K562 (cell line): ENCODE data around the gene CRYBB2. TPM values are rescaled to one million over a fixed set of nuclear protein-coding genes. Genes with fewer than 3 reads are reported as not detected.

Experiments used
- ATAC-seq: fragments of 200-7000 bp; cut with Tn5 transposase; 3 replicates; pipeline ENCODE4 v1.9.1; 2020; ENCODE audit warnings: moderate library complexity
- BruUV-seq: library from RNA; stranded (reverse); fragments of 400-500 nt; replicated peaks from 2 replicates; lab custom pipeline; 2021; lab: Mats Ljungman, UMichigan
- CTCF ChIA-PET: fragments of 300-600 bp; formaldehyde crosslinking; extraction: SDS; loops from one replicate; lab custom pipeline; 2021; ENCODE audit warnings: low intra/inter-chr PET ratio; lab: Yijun Ruan, JAX
- POLR2A ChIA-PET: fragments of 300-600, 350-650 bp; sonication (Branson Sonifier 250); formaldehyde crosslinking; extraction: SDS; loops from one replicate; lab custom pipeline; 2021; ENCODE audit warnings: antibody characterized with exemption, inconsistent platforms; lab: Yijun Ruan, JAX
- DNase-seq, 4 experiments: peaks; one replicate each; pipeline versions ENCODE4 v3.0.0 to v3.0.0-alpha.2; 2011 to 2018; ENCODE audit warnings: low spot score in 3 of 4, mixed read lengths in 3 of 4; ENCODE audit errors: extremely low read depth in 1 of 4
- FAIRE-seq: peaks from 2 replicates; lab custom pipeline; 2011; peaks lifted over from hg19 to GRCh38; lab: Jason Lieb, UNC
- H2AFZ ChIP-seq: 2 replicates; pipeline ENCODE4 v1.6.0; 2011; ENCODE audit warnings: low read depth, low read length, control low read depth, inconsistent platforms
- H3K27ac ChIP-seq: fragments of 200-600 bp; 3 replicates; pipeline ENCODE4 v1.8.0; 2011; ENCODE audit warnings: low read depth, mild to moderate bottlenecking, control low read depth, inconsistent platforms, low read length, moderate library complexity, mixed read lengths; ENCODE audit errors: extremely low read depth
- H3K27me3 ChIP-seq, 2 experiments: fragments of 300-600 bp in 1 of 2; 2 replicates in 1 of 2; 3 replicates in 1 of 2; pipeline versions ENCODE4 v1.6.0 to v1.8.0; 2011; ENCODE audit warnings: inconsistent platforms in 2 of 2, low read length in 2 of 2, mild to moderate bottlenecking in 1 of 2, mixed read lengths in 1 of 2, moderate library complexity in 1 of 2; ENCODE audit not compliant: control insufficient read depth in 2 of 2, insufficient read depth in 2 of 2
- H3K36me3 ChIP-seq: fragments of 300-600 bp; 3 replicates; pipeline ENCODE4 v1.8.0; 2011; ENCODE audit warnings: mild to moderate bottlenecking, low read length, inconsistent platforms; ENCODE audit not compliant: control insufficient read depth, insufficient read depth
- H3K4me1 ChIP-seq, 2 experiments: fragments of 200-600 bp in 1 of 2; replicated peaks in 1 of 2; 2 replicates in 1 of 2; 3 replicates in 1 of 2; pipeline versions ENCODE4 v1.5.1 to v1.8.0; 2011; ENCODE audit warnings: inconsistent platforms in 2 of 2, low read length in 2 of 2, mild to moderate bottlenecking in 1 of 2, mixed read lengths in 1 of 2, moderate library complexity in 1 of 2; ENCODE audit not compliant: control insufficient read depth in 2 of 2, insufficient read depth in 2 of 2
- H3K4me2 ChIP-seq: 2 replicates; pipeline ENCODE4 v1.6.1; 2011; ENCODE audit warnings: low read length, control low read depth, inconsistent platforms, mixed read lengths; ENCODE audit not compliant: insufficient read depth
- H3K4me3 ChIP-seq: fragments of 200-600 bp; sonication (generic), shearing (Covaris generic); 2 replicates; pipeline ENCODE4 v1.5.1; 2016; ENCODE audit warnings: control low read depth, inconsistent platforms
- H3K79me2 ChIP-seq: fragments of 200-600 bp; 3 replicates; pipeline ENCODE4 v1.8.0; 2011; ENCODE audit warnings: low read length, inconsistent platforms; ENCODE audit not compliant: control insufficient read depth, insufficient read depth
- H3K9ac ChIP-seq, 2 experiments: 2 replicates each; pipeline versions ENCODE4 v1.6.0 to v1.6.1; 2011; ENCODE audit warnings: low read depth in 2 of 2, low read length in 2 of 2, control low read depth in 1 of 2, inconsistent platforms in 1 of 2, mild to moderate bottlenecking in 1 of 2, mixed read lengths in 1 of 2; ENCODE audit not compliant: insufficient read depth in 1 of 2
- H3K9me1 ChIP-seq: one replicate; pipeline ENCODE4 v1.6.0; 2011; ENCODE audit warnings: inconsistent platforms, mild to moderate bottlenecking, low read length, moderate library complexity; ENCODE audit not compliant: control insufficient read depth, insufficient read depth
- H3K9me3 ChIP-seq: replicated peaks from 2 replicates; pipeline ENCODE4 v1.5.1; 2011; ENCODE audit warnings: low read depth, low read length, inconsistent platforms; ENCODE audit not compliant: control insufficient read depth, insufficient read depth
- H4K20me1 ChIP-seq: replicated peaks from 2 replicates; pipeline ENCODE4 v1.6.1; 2011; ENCODE audit warnings: low read length, inconsistent platforms, mixed read lengths; ENCODE audit not compliant: control insufficient read depth, insufficient read depth
- ARID1B ChIP-seq: fragments of 450-650 bp; IDR thresholded peaks from 2 replicates; pipeline ENCODE4 v1.6.1; 2016; ENCODE audit warnings: antibody characterized with exemption, mild to moderate bottlenecking, inconsistent platforms
- ARID2 ChIP-seq: fragments of 450-650 bp; IDR thresholded peaks from 2 replicates; pipeline ENCODE4 v1.6.1; 2017; ENCODE audit warnings: antibody characterized with exemption, mild to moderate bottlenecking
- ATF1 ChIP-seq, 2 experiments: fragments of 450-650 bp in 1 of 2; IDR thresholded peaks; 2 replicates each; pipeline ENCODE4 v1.6.1; 2016; ENCODE audit warnings: missing compliant biosample characterization in 1 of 2, missing genetic modification characterization in 1 of 2
- CAMTA2 ChIP-seq: fragments of 250-450 bp; sonication (Bioruptor Pico); conservative IDR thresholded peaks from 2 replicates; pipeline ENCODE4 v1.5.1; 2022
- COPS2 ChIP-seq: fragments of 450-650 bp; conservative IDR thresholded peaks from 2 replicates; pipeline ENCODE4 v1.6.1; 2016; ENCODE audit warnings: mild to moderate bottlenecking, moderate library complexity
- EGR1 ChIP-seq: fragments of 450-650 bp; conservative IDR thresholded peaks from 2 replicates; pipeline ENCODE4 v1.6.1; 2017; ENCODE audit warnings: mild to moderate bottlenecking
- FOXO4 ChIP-seq: fragments of 450-650 bp; formaldehyde crosslinking; IDR thresholded peaks from 2 replicates; pipeline ENCODE4 v1.4.0; 2020; ENCODE audit warnings: mild to moderate bottlenecking, moderate library complexity
- MYC ChIP-seq, 2 experiments: fragments of 250-450 bp in 1 of 2; sonication (Bioruptor Pico) in 1 of 2; IDR thresholded peaks; 2 replicates each; pipeline versions ENCODE4 v1.5.1 to v1.6.1; 2012 to 2021; ENCODE audit warnings: low read depth in 2 of 2, borderline replicate concordance in 1 of 2, improper control_type of control experiment in 1 of 2, low read length in 1 of 2, mild to moderate bottlenecking in 1 of 2, moderate library complexity in 1 of 2
- NUFIP1 ChIP-seq: fragments of 450-650 bp; IDR thresholded peaks from 2 replicates; pipeline ENCODE4 v1.6.1; 2018; ENCODE audit not compliant: partially characterized antibody
- SIRT6 ChIP-seq: IDR thresholded peaks from one replicate; pipeline ENCODE4 v1.6.1; 2012; ENCODE audit warnings: low read depth, mild to moderate bottlenecking, control low read depth, inconsistent platforms, low read length, moderate library complexity
- SLC30A9 ChIP-seq: fragments of 250-450 bp; sonication (Bioruptor Pico); IDR thresholded peaks from 2 replicates; pipeline ENCODE4 v1.8.0; 2022; ENCODE audit warnings: mild to moderate bottlenecking, moderate library complexity
- STAT5B ChIP-seq: fragments of 250-450 bp; sonication (Bioruptor Pico); IDR thresholded peaks from 2 replicates; pipeline ENCODE4 v1.8.0; 2021; ENCODE audit warnings: mild to moderate bottlenecking, inconsistent platforms
- SUPT5H ChIP-seq: fragments of 450-650 bp; IDR thresholded peaks from 2 replicates; pipeline ENCODE4 v1.6.1; 2016
- ZNF143 ChIP-seq: sonication (generic); formaldehyde crosslinking; IDR thresholded peaks from 2 replicates; pipeline ENCODE4 v1.9.0; 2022; ENCODE audit warnings: mild to moderate bottlenecking, missing genetic modification reagents
- ZNF384 ChIP-seq: IDR thresholded peaks from 2 replicates; pipeline ENCODE4 v1.6.1; 2012; ENCODE audit warnings: low read depth, low read length, improper control_type of control experiment
- WGBS: fragments of 100-300 bp; shearing (Covaris generic); methylation state at CpG from one replicate; pipeline ENCODE4 v1.1.6; 2016; ENCODE audit warnings: low coverage, mixed read lengths; ENCODE audit not compliant: insufficient coverage; ENCODE audit errors: missing lambda C conversion rate; 5-methylcytosine and 5-hydroxymethylcytosine counted together
- in situ Hi-C: fragments of 300-500 bp; cut with MboI; formaldehyde crosslinking; loops from 4 replicates; pipeline ENCODE4 v1.15.0; 2018; ENCODE audit warnings: inconsistent platforms, mixed read lengths
- intact Hi-C: fragments of 100-400 bp; cut with micrococcal nuclease; formaldehyde crosslinking; loops from 2 replicates; pipeline ENCODE4 v1.14.2; 2022
- polyA plus RNA-seq, 8 experiments: library from polyadenylated mRNA; depleted of rRNA in 4 of 8; stranded (reverse) in 5 of 8; unstranded in 3 of 8; fragments of >200 nt; fragmentation: Nextera tagmentation in 2 of 8; fragmentation: Illumina TruSeq in 1 of 8; extraction: Ambion mirVana in 2 of 8; extraction: Trizol in 1 of 8; gene quantifications; 2 replicates each; pipeline versions ENCODE4 v1.2.1 to v1.2.3, GENCODE V29; 2011 to 2014; ENCODE audit warnings: inconsistent platforms in 1 of 8, missing spikeins in 1 of 8
- total RNA-seq, 7 experiments: library from RNA; depleted of rRNA in 6 of 7; stranded (reverse); fragments of >200 nt in 6 of 7; fragmentation: Illumina TruSeq in 2 of 7; extraction: Trizol in 2 of 7; gene quantifications; 2 replicates each; pipeline versions ENCODE4 v1.2.1 to v1.2.3, GENCODE V29; 2011 to 2021; ENCODE audit warnings: low replicate concordance in 1 of 7
- TF ChIP-seq, protein P1 (sequence below): sonication (generic); IDR thresholded peaks from 2 replicates; pipeline ENCODE4 v1.6.1; 2016

CRYBB2 gene
- total and polyA plus RNA-seq, 9 of the 15 experiments (the other 6 are each of a cell fraction or from before 2014, with no cell fraction given), result not detected

- POLR2A ChIA-PET, result no interaction called here
- Histone ChIP-seq H3K9me3 (no peaks in the 10 kb centered on the region), H3K27ac (no peak overlapping the region), H4K20me1 (no peaks in the 10 kb centered on the region), H3K9me1 (no peaks in the 10 kb centered on the region), H3K4me1 (peaks cover 0 to 5% of the 10 kb centered on the region in 2 experiments; a peak in 1 of 5 replicates), H3K4me3 (no peak overlapping the region), H3K9ac (no peak overlapping the region), H3K79me2 (no peaks in the 10 kb centered on the region), H3K27me3 (no peaks in the 10 kb centered on the region), H3K4me2 (no peak overlapping the region), H2AFZ (no peak overlapping the region), H3K36me3 (no peaks in the 10 kb centered on the region)
- in situ Hi-C loops (loop anchor here (10.0 kb wide), 1 partner anchor 98 kb away; no protein-coding TSS in a partner anchor), intact Hi-C loops (loop anchor here (5.0 to 10.0 kb wide), 2 partner anchors 96 to 468 kb away; no protein-coding TSS in a partner anchor)
- no TSS peak for BruUV-seq
- DNase-seq, result no peak
- CTCF ChIA-PET, result no interaction called here
- no peak for ATAC-seq
- no peak for FAIRE-seq
- 16% methylated on average over 6 of the region's 6 CpGs for WGBS
- no peak for TF ChIP-seq MYC (IDR thresholded peaks at IDR 0.05; ENCODE audit: low read depth, low read length)
- TF ChIP-seq MYC (CRISPR knock-in tag; IDR thresholded peaks at IDR 0.05; ENCODE audit: borderline replicate concordance, low read depth), result no peak
- TF ChIP-seq ZNF143 (CRISPR knock-in tag), result no peak
Measured at GRCh38 chr22:25236417-25236816, 17.0 kb downstream of the CRYBB2 start.

DNA sequence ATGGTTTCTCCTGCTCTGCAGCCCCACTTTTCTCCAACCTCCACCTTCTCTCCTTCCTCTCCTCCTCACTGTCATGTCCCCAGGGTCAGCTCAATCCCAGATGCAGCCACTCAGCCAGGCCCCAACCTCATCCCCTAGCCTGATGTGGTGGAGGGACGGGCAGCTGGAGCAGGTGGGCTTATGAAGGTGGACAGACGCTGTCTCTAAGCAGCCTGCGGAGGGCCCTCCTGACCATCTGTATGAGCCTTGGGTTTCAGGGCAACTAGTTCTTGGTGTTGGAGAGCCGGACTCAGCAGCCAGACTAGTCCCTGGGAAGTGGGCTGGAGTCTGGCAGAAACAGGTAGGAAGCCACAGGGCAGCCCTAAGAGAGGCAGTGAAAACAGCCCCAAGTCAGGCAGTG, 18.1 kb downstream of the CRYBB2 start:
- Histone ChIP-seq H3K36me3 (no peaks in the 10 kb centered on the region), H3K4me3 (no peak overlapping the region), H3K4me1 (peaks cover 0 to 5% of the 10 kb centered on the region in 2 experiments; a peak in 1 of 5 replicates), H3K27me3 (no peaks in the 10 kb centered on the region), H4K20me1 (no peaks in the 10 kb centered on the region), H3K9ac (no peak overlapping the region), H2AFZ (no peak overlapping the region), H3K27ac (no peak overlapping the region), H3K9me1 (no peaks in the 10 kb centered on the region), H3K9me3 (no peaks in the 10 kb centered on the region), H3K79me2 (no peaks in the 10 kb centered on the region), H3K4me2 (no peak overlapping the region)
- ChIA-PET CTCF (no interaction called here), POLR2A (no interaction called here)
- FAIRE-seq (no peak), DNase-seq (no peak), ATAC-seq (no peak)
- intact Hi-C loops, result loop anchor here (5.0 to 10.0 kb wide), 2 partner anchors 95 to 467 kb away; no protein-coding TSS in a partner anchor
- BruUV-seq, result no TSS peak
- 6% methylated on average over 2 of the region's 4 CpGs for WGBS
- in situ Hi-C loops, result loop anchor here (10.0 kb wide), 1 partner anchor 97 kb away; no protein-coding TSS in a partner anchor
- no peak for TF ChIP-seq ARID2
- no peak for TF ChIP-seq SIRT6
- no peak for TF ChIP-seq CAMTA2 (CRISPR knock-in tag)
- TF ChIP-seq ARID1B, result no peak
- no peak for TF ChIP-seq FOXO4 (CRISPR knock-in tag)
- TF ChIP-seq ZNF384, result no peak
- no peak for TF ChIP-seq SUPT5H
- TF ChIP-seq COPS2, result no peak
- no peak for TF ChIP-seq STAT5B
- no peak for TF ChIP-seq ATF1 (CRISPR knock-in tag; IDR thresholded peaks at IDR 0.05)
- TF ChIP-seq ATF1 (tag; IDR thresholded peaks at IDR 0.05), result no peak
- TF ChIP-seq SLC30A9 (CRISPR knock-in tag), result no peak
- TF ChIP-seq NUFIP1, result no peak
- TF ChIP-seq EGR1, result no peak
- TF ChIP-seq, protein P1, sequence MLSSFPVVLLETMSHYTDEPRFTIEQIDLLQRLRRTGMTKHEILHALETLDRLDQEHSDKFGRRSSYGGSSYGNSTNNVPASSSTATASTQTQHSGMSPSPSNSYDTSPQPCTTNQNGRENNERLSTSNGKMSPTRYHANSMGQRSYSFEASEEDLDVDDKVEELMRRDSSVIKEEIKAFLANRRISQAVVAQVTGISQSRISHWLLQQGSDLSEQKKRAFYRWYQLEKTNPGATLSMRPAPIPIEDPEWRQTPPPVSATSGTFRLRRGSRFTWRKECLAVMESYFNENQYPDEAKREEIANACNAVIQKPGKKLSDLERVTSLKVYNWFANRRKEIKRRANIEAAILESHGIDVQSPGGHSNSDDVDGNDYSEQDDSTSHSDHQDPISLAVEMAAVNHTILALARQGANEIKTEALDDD, result no peak
